ENCODE results near the gene NFKBIA.

Gene NFKBIA

DNA sequence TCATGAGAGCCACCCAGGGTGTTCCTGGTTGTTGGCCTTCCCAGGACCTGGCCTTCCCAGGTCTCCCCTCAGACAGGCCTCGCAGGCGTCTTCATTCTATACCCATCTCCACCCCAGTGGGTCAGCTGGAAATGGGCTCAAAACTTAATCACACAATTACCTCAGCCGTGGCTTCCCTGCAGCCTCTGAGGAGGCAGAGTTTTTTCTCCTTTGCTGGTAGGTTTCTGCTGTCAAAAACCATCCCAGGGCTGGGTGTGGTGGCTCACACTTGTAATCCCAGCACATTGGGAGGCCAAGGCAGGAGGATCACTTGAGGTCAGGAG, 13.2 kb downstream of the NFKBIA start:
- no peaks in the 10 kb centered on the region for H3K27me3 ChIP-seq (ENCODE audit: control insufficient read depth in 2 of 2, insufficient read depth in 2 of 2, low read length in 2 of 2)
- no peaks in the 10 kb centered on the region for H3K4me1 ChIP-seq (ENCODE audit: control insufficient read depth in 2 of 2, insufficient read depth in 2 of 2, low read length in 2 of 2)
- H3K4me3 ChIP-seq (ENCODE audit: low read length in 2 of 2): no peak overlapping the region
- no peaks in the 10 kb centered on the region for H3K9me3 ChIP-seq (ENCODE audit: control insufficient read depth in 2 of 2, low read length in 2 of 2)
- H3K9ac ChIP-seq (ENCODE audit: low read depth in 1 of 2, low read length in 2 of 2): no peak overlapping the region
- H3K27ac ChIP-seq (ENCODE audit: low read depth in 2 of 2, low read length in 2 of 2): no peak overlapping the region
- H3K36me3 ChIP-seq (ENCODE audit: control insufficient read depth in 2 of 2, insufficient read depth in 2 of 2, low read length in 2 of 2): no peaks in the 10 kb centered on the region

DNA sequence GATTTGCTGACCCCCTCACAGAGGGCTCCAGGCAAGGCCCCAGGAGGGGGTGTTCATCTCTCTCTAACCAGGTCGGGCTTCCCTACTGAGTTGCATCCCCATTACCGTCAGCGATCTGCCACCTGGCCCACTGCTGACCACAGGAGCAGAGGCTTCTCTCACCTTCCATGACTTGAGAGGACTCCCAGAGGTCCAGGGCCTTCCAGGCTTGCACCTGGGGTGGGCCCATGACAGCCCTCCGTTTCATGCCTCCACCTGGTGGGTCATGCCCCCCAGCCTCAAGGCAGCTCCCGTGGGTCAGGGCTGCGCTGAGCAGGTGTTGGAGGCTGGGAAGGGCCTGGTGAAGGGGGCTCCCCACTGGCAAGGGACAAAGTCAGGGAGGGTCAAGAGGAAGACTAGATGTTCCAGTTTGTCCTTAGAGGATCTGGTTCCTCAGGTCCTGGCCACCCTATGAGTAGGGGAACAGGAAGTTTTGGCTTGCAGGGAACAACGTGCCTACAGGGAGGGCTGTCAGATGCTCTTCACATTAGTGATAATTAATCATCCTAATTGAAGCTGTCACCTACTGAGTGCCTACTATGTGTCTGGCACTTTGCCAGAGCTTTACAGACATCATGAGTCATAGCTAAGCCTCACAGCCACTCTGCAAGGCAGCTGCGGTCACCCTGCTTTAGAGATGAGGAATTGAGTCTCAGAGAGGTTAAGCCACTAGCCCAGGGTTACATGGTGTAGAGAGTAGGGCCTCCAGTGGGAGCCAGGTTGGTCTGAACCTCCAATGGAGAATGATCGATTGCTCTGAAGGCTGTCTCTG, 13.8 kb downstream of the NFKBIA start:
- peaks cover under 1 to 3% of the 10 kb centered on the region in 2 donors for H3K4me1 ChIP-seq (ENCODE audit: control insufficient read depth in 2 of 2, insufficient read depth in 2 of 2, low read length in 2 of 2)
- H3K27me3 ChIP-seq (ENCODE audit: control insufficient read depth in 2 of 2, insufficient read depth in 2 of 2, low read length in 2 of 2): no peaks in the 10 kb centered on the region
- H3K9ac ChIP-seq (ENCODE audit: low read depth in 1 of 2, low read length in 2 of 2): no peak overlapping the region

GRCh38 chr14:35389315-35389667, 15.3 kb downstream of the NFKBIA start:
- H3K27me3 ChIP-seq (ENCODE audit: control insufficient read depth in 2 of 2, insufficient read depth in 2 of 2, low read length in 2 of 2): no peaks in the 10 kb centered on the region
- H3K9ac ChIP-seq (ENCODE audit: low read depth in 1 of 2, low read length in 2 of 2): no peak overlapping the region
- no peak overlapping the region for H3K27ac ChIP-seq (ENCODE audit: low read depth in 2 of 2, low read length in 2 of 2)
- H3K36me3 ChIP-seq (ENCODE audit: control insufficient read depth in 2 of 2, insufficient read depth in 2 of 2, low read length in 2 of 2): no peaks in the 10 kb centered on the region
- H3K4me1 ChIP-seq (ENCODE audit: control insufficient read depth in 2 of 2, insufficient read depth in 2 of 2, low read length in 2 of 2): peaks cover 16 to 18% of the 10 kb centered on the region in 2 donors
- no peak overlapping the region for H3K4me3 ChIP-seq (ENCODE audit: low read length in 2 of 2)
- no peaks in the 10 kb centered on the region for H3K9me3 ChIP-seq (ENCODE audit: control insufficient read depth in 2 of 2, low read length in 2 of 2)

More for the DNA sequence above, 13.8 kb downstream of the NFKBIA start:
- Histone ChIP-seq H3K4me3 (ENCODE audit: low read length in 2 of 2) (no peak overlapping the region), H3K9me3 (ENCODE audit: control insufficient read depth in 2 of 2, low read length in 2 of 2) (no peaks in the 10 kb centered on the region), H3K36me3 (ENCODE audit: control insufficient read depth in 2 of 2, insufficient read depth in 2 of 2, low read length in 2 of 2) (no peaks in the 10 kb centered on the region), H3K27ac (ENCODE audit: low read depth in 2 of 2, low read length in 2 of 2) (no peak overlapping the region)

DNA sequence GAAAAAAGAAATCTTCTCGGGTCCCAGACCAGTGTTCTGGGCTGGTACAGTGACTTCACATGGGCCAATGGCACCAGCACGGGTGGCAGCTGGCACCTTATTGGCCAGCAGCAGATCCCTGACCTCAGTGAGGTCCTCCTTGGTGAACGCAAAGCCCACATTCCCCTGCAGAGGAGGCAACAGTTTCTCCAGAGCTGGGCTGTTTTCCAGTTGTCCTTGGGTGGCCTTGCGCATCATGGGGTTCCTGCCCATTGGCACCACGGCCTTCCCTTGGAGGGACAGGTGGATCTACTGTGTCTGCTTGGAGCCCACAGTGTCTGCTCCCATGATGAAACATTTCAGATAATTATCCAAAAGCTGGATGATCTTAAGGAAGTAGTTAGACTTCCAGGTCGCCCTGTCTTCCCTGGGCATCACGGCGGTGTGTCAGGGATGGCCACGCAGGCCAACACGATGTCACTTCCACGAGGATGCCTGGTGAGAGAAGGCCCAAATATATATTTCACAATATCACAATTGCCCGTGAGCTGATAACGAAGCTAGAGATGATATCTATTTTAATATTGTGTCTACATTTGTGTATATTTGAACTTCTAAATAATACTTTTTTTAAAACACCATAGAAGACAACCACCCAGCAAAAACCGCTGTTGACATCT, 15.8 kb downstream of the NFKBIA start:
- no peak overlapping the region for H3K27ac ChIP-seq (ENCODE audit: low read depth in 2 of 2, low read length in 2 of 2)
- no peak overlapping the region for H3K4me3 ChIP-seq (ENCODE audit: low read length in 2 of 2)
- no peaks in the 10 kb centered on the region for H3K27me3 ChIP-seq (ENCODE audit: control insufficient read depth in 2 of 2, insufficient read depth in 2 of 2, low read length in 2 of 2)
- no peak overlapping the region for H3K9ac ChIP-seq (ENCODE audit: low read depth in 1 of 2, low read length in 2 of 2)
- no peaks in the 10 kb centered on the region for H3K36me3 ChIP-seq (ENCODE audit: control insufficient read depth in 2 of 2, insufficient read depth in 2 of 2, low read length in 2 of 2)
- H3K4me1 ChIP-seq (ENCODE audit: control insufficient read depth in 2 of 2, insufficient read depth in 2 of 2, low read length in 2 of 2): peaks cover 20 to 23% of the 10 kb centered on the region in 2 donors
- H3K9me3 ChIP-seq (ENCODE audit: control insufficient read depth in 2 of 2, low read length in 2 of 2): no peaks in the 10 kb centered on the region

DNA sequence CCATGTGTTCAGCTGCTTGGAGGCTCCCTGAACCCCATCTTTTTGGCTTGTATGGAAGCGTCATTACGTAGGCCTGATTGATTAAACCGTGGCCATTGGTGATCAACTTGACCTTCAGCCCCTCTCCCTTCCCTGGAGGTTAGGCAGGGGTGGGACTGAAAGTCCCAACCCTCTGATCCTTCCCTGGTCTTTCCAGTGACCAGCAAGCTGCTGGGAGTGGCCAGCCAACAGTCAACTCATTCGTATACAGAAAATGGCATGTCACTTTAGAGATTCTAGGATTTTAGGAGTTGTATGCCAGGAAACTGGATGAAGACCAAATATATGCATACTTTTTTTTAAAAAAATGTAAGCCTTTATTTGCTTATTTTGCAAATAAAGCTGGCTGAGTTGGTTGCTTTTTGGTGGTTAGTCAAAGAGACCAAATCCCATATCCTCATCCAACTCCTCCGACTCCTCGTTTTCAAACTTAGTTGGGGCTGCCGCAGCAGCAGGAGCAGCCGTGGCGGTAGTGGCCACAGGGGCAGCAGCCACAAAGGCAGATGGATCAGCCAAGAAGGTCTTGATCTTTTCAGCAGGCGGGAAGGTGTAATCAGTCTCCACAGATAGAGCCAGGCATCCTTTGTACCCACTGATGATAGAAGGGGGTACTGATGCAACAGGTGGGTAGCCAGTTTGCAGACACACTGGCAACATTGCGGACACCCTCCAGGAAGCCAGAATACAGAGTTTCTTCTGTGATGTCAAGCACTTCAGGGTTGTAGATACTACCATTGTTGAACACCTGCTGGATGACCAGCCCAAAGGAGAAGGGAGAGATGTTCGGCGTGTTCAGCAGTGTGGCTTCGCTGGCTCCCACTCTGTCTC, 16.6 kb downstream of the NFKBIA start:
- Histone ChIP-seq H3K4me3 (ENCODE audit: low read length in 2 of 2) (no peak overlapping the region), H3K36me3 (ENCODE audit: control insufficient read depth in 2 of 2, insufficient read depth in 2 of 2, low read length in 2 of 2) (no peaks in the 10 kb centered on the region), H3K4me1 (ENCODE audit: control insufficient read depth in 2 of 2, insufficient read depth in 2 of 2, low read length in 2 of 2) (peaks cover 20 to 31% of the 10 kb centered on the region in 2 donors), H3K27me3 (ENCODE audit: control insufficient read depth in 2 of 2, insufficient read depth in 2 of 2, low read length in 2 of 2) (no peaks in the 10 kb centered on the region), H3K9ac (ENCODE audit: low read depth in 1 of 2, low read length in 2 of 2) (no peak overlapping the region), H3K9me3 (ENCODE audit: control insufficient read depth in 2 of 2, low read length in 2 of 2) (no peaks in the 10 kb centered on the region), H3K27ac (ENCODE audit: low read depth in 2 of 2, low read length in 2 of 2) (no peak overlapping the region)

- Histone ChIP-seq H3K4me3 (ENCODE audit: low read length in 2 of 2) (no peak overlapping the region), H3K27ac (ENCODE audit: low read depth in 2 of 2, low read length in 2 of 2) (no peak overlapping the region), H3K36me3 (ENCODE audit: control insufficient read depth in 2 of 2, insufficient read depth in 2 of 2, low read length in 2 of 2) (no peaks in the 10 kb centered on the region), H3K9me3 (ENCODE audit: control insufficient read depth in 2 of 2, low read length in 2 of 2) (no peaks in the 10 kb centered on the region), H3K9ac (ENCODE audit: low read depth in 1 of 2, low read length in 2 of 2) (no peak overlapping the region), H3K4me1 (ENCODE audit: control insufficient read depth in 2 of 2, insufficient read depth in 2 of 2, low read length in 2 of 2) (peaks cover 20 to 31% of the 10 kb centered on the region in 2 donors), H3K27me3 (ENCODE audit: control insufficient read depth in 2 of 2, insufficient read depth in 2 of 2, low read length in 2 of 2) (no peaks in the 10 kb centered on the region)
These were observed 17.3 kb downstream of the NFKBIA start for GRCh38 chr14:35387219-35387618.

DNA sequence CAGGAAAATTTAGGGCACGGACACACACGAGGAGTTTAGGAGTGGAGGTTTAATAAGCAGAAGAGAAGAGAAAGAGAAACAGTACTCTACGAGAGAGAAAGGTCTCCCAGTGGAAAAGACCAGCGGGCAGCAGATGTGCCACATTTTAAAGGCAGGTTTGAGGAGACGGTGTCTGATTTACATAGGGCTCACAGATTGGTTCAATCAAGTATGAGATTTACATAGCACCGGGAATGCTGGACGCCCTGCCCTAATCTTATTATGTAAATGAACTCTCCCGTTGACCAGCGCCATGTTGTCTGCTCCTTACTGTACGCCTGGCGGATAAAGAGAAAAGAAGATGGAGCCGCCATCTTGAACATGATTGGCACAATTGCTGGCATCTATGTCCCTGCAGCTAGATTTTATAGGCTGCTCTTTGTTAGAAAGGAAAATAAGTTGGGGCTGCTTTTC, 17.9 kb downstream of the NFKBIA start:
- Histone ChIP-seq H3K4me3 (ENCODE audit: low read length in 2 of 2) (no peak overlapping the region), H3K27ac (ENCODE audit: low read depth in 2 of 2, low read length in 2 of 2) (peak overlapping the region in 1 of 2 donors; percentile 86)

DNA sequence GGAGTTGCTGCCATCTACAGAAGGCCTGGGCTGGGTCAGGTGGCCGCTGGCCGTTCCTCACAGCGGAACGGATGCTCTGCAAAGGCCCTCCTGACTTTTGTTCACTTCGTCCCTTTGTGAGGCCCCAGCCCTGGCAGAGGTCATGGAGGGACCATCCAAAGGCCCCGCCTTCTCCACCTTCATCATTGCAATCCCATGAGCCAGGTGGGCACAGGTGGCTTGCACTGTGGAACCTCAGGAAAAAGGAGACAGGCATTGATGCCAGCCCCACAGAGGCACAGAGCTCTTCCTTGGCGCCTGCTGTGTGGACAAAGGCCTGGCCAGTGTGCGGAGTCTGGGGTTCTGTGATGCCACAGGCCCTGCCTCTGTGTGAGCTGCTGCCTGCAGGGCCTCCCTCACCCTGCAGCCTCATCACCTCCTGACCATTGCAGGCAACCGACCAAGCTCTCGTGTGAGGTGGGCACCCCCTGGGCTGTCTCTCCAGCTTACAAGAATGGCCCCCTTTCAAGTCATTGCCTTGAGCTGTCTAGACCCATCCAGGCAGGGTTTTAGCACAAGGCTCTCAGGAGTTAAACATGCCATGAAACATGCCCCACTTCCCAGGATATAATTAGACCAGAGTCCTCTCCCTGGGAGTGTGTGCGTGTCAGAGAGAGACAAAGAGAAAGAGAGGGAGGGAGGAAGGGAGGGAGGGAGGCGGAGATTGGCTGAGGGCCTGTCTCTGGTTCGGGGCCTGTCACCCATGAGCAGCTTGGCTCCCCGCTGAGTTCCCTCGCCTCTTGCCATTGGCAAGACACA, 19.3 kb downstream of the NFKBIA start:
- no peak overlapping the region for H3K4me3 ChIP-seq (ENCODE audit: low read length in 2 of 2)
- H3K9me3 ChIP-seq (ENCODE audit: control insufficient read depth in 2 of 2, low read length in 2 of 2): no peaks in the 10 kb centered on the region
- H3K27ac ChIP-seq (ENCODE audit: low read depth in 2 of 2, low read length in 2 of 2): peak overlapping the region; percentile 82 to 86
- H3K36me3 ChIP-seq (ENCODE audit: control insufficient read depth in 2 of 2, insufficient read depth in 2 of 2, low read length in 2 of 2): no peaks in the 10 kb centered on the region
- peaks cover 20 to 37% of the 10 kb centered on the region in 2 donors for H3K4me1 ChIP-seq (ENCODE audit: control insufficient read depth in 2 of 2, insufficient read depth in 2 of 2, low read length in 2 of 2)
- H3K9ac ChIP-seq (ENCODE audit: low read depth in 1 of 2, low read length in 2 of 2): peak overlapping the region in 1 of 2 donors; percentile 53
- no peaks in the 10 kb centered on the region for H3K27me3 ChIP-seq (ENCODE audit: control insufficient read depth in 2 of 2, insufficient read depth in 2 of 2, low read length in 2 of 2)

More for the DNA sequence above, 17.9 kb downstream of the NFKBIA start:
- no peak overlapping the region for H3K9ac ChIP-seq (ENCODE audit: low read depth in 1 of 2, low read length in 2 of 2)
- no peaks in the 10 kb centered on the region for H3K27me3 ChIP-seq (ENCODE audit: control insufficient read depth in 2 of 2, insufficient read depth in 2 of 2, low read length in 2 of 2)
- no peaks in the 10 kb centered on the region for H3K36me3 ChIP-seq (ENCODE audit: control insufficient read depth in 2 of 2, insufficient read depth in 2 of 2, low read length in 2 of 2)
- H3K4me1 ChIP-seq (ENCODE audit: control insufficient read depth in 2 of 2, insufficient read depth in 2 of 2, low read length in 2 of 2): peaks cover 20 to 31% of the 10 kb centered on the region in 2 donors
- H3K9me3 ChIP-seq (ENCODE audit: control insufficient read depth in 2 of 2, low read length in 2 of 2): no peaks in the 10 kb centered on the region

GRCh38 chr14:35384455-35385041, 20.0 kb downstream of the NFKBIA start:
- H3K9me3 ChIP-seq (ENCODE audit: control insufficient read depth in 2 of 2, low read length in 2 of 2): no peaks in the 10 kb centered on the region
- H3K4me1 ChIP-seq (ENCODE audit: control insufficient read depth in 2 of 2, insufficient read depth in 2 of 2, low read length in 2 of 2): peaks cover 22 to 41% of the 10 kb centered on the region in 2 donors
- H3K4me3 ChIP-seq (ENCODE audit: low read length in 2 of 2): no peak overlapping the region
- peak overlapping the region; percentile 26 to 53 for H3K9ac ChIP-seq (ENCODE audit: low read depth in 1 of 2, low read length in 2 of 2)
- peak overlapping the region; percentile 82 to 86 for H3K27ac ChIP-seq (ENCODE audit: low read depth in 2 of 2, low read length in 2 of 2)
- H3K27me3 ChIP-seq (ENCODE audit: control insufficient read depth in 2 of 2, insufficient read depth in 2 of 2, low read length in 2 of 2): no peaks in the 10 kb centered on the region
- no peaks in the 10 kb centered on the region for H3K36me3 ChIP-seq (ENCODE audit: control insufficient read depth in 2 of 2, insufficient read depth in 2 of 2, low read length in 2 of 2)
